Esophagus squamous epithelium (tissue), 5 donors: ENCODE results near the gene FGF5. TPM values are rescaled to one million over a fixed set of nuclear protein-coding genes. Genes with fewer than 3 reads are reported as not detected.

Experiments
- DNase-seq: peaks from one replicate; lab custom pipeline; 2025; lab: John Stamatoyannopoulos, UW
- H3K27ac ChIP-seq, 4 donors: fragments of 200-600 bp; sonication (generic); one replicate each; pipeline ENCODE4 v1.5.1; 2016 to 2019; ENCODE audit warnings: mild to moderate bottlenecking in 1 of 4
- H3K27me3 ChIP-seq, 4 donors: fragments of 200-600 bp; sonication (generic); 1 replicate in 3 of 4; 2 replicates in 1 of 4; pipeline versions ENCODE4 v1.5.1 to v1.6.0; 2017 to 2021; ENCODE audit warnings: antibody characterized with exemption in 1 of 4
- H3K36me3 ChIP-seq, 3 donors: fragments of 200-600 bp; sonication (generic); one replicate each; pipeline ENCODE4 v1.5.1; 2016 to 2019
- H3K4me1 ChIP-seq, 3 donors: fragments of 200-600 bp; sonication (generic); one replicate each; pipeline ENCODE4 v1.5.1; 2017 to 2019
- H3K4me3 ChIP-seq, 4 donors: fragments of 200-600 bp; sonication (generic); 1 replicate in 3 of 4; 2 replicates in 1 of 4; pipeline ENCODE4 v1.5.1; 2016 to 2019; ENCODE audit warnings: mild to moderate bottlenecking in 2 of 4, moderate library complexity in 1 of 4
- H3K9me3 ChIP-seq, 3 donors: fragments of 200-600 bp; sonication (generic); one replicate each; pipeline ENCODE4 v1.5.1; 2016 to 2019
- POLR2A ChIP-seq, 4 donors: fragments of 450-650 bp; IDR thresholded peaks; one replicate each; pipeline ENCODE4 v1.6.1; 2017; ENCODE audit warnings: antibody characterized with exemption in 4 of 4, mild to moderate bottlenecking in 4 of 4, moderate library complexity in 3 of 4
- WGBS, 2 donors: methylation state at CpG; one replicate each; pipeline ENCODE4 v1.1.5; 2018; 5-methylcytosine and 5-hydroxymethylcytosine counted together
- intact Hi-C: fragments of 100-400 bp; cut with DNase I; formaldehyde crosslinking; loops from one replicate; pipeline ENCODE4 v1.15.0; 2022
- total RNA-seq, 4 donors: library from RNA; depleted of rRNA; stranded (reverse); fragments of >200 nt; gene quantifications; one replicate each; pipeline ENCODE4 v1.1.0, GENCODE V29; 2016
- TF ChIP-seq, protein P1 (sequence below), 6 experiments: fragments of 450-650 bp in 4 of 6; fragments of 200-600 bp in 2 of 6; sonication (generic) in 2 of 6; IDR thresholded peaks; one replicate each; pipeline ENCODE4 v1.5.1; 2016 to 2019; ENCODE audit warnings: antibody characterized with exemption in 6 of 6, mild to moderate bottlenecking in 4 of 6, moderate library complexity in 4 of 6
- donor health status: DM: yes; HTN: yes; CAD: no.

The FGF5 gene
- total RNA-seq, 4 donors from 2014 or later, result not detected

DNA sequence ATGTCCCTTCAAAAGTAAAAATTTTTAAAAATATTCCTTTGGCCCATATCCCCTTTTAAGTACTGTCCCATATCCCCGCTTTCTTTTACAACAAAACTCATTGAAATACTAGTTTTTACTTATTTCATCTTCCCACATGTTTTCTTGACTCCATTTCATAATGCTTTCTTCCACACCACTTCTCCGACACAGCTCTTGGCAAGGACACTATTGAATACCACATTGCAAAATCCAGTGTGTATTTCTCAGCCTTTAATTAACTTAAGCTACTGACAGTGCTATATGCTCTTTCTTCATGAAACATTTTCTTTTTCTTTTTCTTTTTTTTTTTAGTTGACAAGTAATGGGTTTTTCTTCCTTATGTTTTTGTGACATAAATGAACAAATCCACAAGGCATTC lies 40.4 kb upstream of the FGF5 start:
- no peak overlapping the region for H3K4me3 ChIP-seq
- WGBS, 2 donors, result 38 to 84% methylated on average over 2 of the region's 2 CpGs
- intact Hi-C loops, result no loop called here
- TF ChIP-seq, protein P1, sequence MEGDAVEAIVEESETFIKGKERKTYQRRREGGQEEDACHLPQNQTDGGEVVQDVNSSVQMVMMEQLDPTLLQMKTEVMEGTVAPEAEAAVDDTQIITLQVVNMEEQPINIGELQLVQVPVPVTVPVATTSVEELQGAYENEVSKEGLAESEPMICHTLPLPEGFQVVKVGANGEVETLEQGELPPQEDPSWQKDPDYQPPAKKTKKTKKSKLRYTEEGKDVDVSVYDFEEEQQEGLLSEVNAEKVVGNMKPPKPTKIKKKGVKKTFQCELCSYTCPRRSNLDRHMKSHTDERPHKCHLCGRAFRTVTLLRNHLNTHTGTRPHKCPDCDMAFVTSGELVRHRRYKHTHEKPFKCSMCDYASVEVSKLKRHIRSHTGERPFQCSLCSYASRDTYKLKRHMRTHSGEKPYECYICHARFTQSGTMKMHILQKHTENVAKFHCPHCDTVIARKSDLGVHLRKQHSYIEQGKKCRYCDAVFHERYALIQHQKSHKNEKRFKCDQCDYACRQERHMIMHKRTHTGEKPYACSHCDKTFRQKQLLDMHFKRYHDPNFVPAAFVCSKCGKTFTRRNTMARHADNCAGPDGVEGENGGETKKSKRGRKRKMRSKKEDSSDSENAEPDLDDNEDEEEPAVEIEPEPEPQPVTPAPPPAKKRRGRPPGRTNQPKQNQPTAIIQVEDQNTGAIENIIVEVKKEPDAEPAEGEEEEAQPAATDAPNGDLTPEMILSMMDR (IDR thresholded peaks at IDR 0.05), result no peak
- no peak for TF ChIP-seq POLR2A (IDR thresholded peaks at IDR 0.05)
- H3K27ac ChIP-seq, result no peak overlapping the region
- DNase-seq, result no peak
- H3K27me3 ChIP-seq, result peaks cover 0 to 23% (median 0%) of the 10 kb centered on the region in 4 donors
- H3K36me3 ChIP-seq, result no peaks in the 10 kb centered on the region
- H3K9me3 ChIP-seq, result no peaks in the 10 kb centered on the region
- no peaks in the 10 kb centered on the region for H3K4me1 ChIP-seq

DNA sequence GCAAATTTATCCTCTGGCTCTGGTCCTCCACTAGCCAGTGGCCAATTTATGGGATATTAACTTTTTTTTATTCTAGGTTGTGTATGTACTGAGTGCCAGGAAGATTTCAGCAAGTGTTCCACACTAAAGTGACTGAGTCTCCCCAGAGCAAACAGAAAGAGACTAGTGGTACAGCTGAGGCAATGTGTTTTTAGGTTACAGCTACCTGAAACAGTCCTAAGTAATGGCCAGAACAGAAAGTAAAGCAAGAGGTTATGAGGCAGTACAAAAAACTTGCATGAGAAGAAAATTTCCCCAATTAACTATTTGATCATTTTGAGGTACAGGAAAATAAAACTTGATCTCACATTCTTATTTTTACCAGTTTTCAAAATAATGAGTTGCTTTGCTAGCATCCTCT lies 38.0 kb upstream of the FGF5 start:
- no peak for DNase-seq
- Histone ChIP-seq H3K4me3 (no peak overlapping the region), H3K4me1 (no peaks in the 10 kb centered on the region), H3K27ac (no peak overlapping the region), H3K9me3 (no peaks in the 10 kb centered on the region), H3K36me3 (no peaks in the 10 kb centered on the region), H3K27me3 (peaks cover 0 to 27% (median 0%) of the 10 kb centered on the region in 4 donors)
- TF ChIP-seq, protein P1 (IDR thresholded peaks at IDR 0.05), result no peak
- TF ChIP-seq POLR2A (IDR thresholded peaks at IDR 0.05), result no peak
- intact Hi-C loops, result no loop called here

DNA sequence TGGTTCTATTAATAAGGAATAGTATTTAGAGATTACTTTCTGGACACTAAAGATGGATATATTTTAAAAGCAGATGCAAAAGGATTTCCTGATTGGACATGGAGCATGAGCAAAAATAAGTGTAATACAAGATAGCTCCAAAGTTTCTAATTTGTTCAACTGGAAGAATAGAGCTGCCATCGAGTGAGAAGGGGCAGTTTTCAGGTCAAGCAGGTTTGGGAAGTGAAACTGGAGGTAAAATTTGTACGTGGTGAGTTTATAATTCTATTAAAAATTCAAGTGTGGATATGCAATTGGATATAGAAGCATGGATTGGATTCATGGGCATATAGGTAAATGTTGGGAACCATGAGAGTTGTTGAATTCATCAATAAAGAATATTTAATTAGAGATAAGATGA lies 37.3 kb upstream of the FGF5 start:
- 41 to 49% methylated on average over 2 of the region's 2 CpGs for WGBS, 2 donors
- no peak for DNase-seq
- H3K36me3 ChIP-seq, result no peaks in the 10 kb centered on the region
- H3K4me1 ChIP-seq, result no peaks in the 10 kb centered on the region
- no peaks in the 10 kb centered on the region for H3K9me3 ChIP-seq
- TF ChIP-seq POLR2A (IDR thresholded peaks at IDR 0.05), result no peak
- TF ChIP-seq, protein P1 (IDR thresholded peaks at IDR 0.05), result no peak
- no peak overlapping the region for H3K27ac ChIP-seq
- intact Hi-C loops, result no loop called here
- no peak overlapping the region for H3K4me3 ChIP-seq
- H3K27me3 ChIP-seq, result peaks cover 0 to 28% (median 0%) of the 10 kb centered on the region in 4 donors

DNA sequence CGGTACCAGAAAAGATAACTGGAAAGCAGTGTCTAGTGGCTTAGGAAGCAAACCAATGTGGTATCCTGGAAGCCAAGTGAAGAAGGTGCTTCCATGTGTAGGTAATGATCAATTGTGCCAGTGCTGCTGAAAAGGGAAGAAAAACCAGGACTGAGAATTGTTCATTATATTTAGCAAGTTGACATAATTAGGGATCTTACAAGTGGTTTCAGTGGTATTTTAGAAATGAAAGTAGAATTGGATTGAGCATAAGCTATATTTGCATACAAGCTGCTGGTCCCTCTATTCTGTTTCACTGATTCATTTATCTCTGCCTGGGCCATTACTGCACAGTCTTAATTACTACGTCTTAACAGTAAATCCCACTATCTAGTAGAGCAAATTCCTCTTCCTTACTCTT lies 36.9 kb upstream of the FGF5 start:
- Histone ChIP-seq H3K27ac (no peak overlapping the region), H3K4me1 (no peaks in the 10 kb centered on the region), H3K4me3 (no peak overlapping the region), H3K9me3 (no peaks in the 10 kb centered on the region), H3K36me3 (no peaks in the 10 kb centered on the region), H3K27me3 (peaks cover 0 to 27% (median 0%) of the 10 kb centered on the region in 4 donors)
- no peak for DNase-seq
- no peak for TF ChIP-seq POLR2A (IDR thresholded peaks at IDR 0.05)
- TF ChIP-seq, protein P1 (IDR thresholded peaks at IDR 0.05), result no peak
- intact Hi-C loops, result no loop called here
- 62 to 81% methylated on average over 2 of the region's 2 CpGs for WGBS, 2 donors

DNA sequence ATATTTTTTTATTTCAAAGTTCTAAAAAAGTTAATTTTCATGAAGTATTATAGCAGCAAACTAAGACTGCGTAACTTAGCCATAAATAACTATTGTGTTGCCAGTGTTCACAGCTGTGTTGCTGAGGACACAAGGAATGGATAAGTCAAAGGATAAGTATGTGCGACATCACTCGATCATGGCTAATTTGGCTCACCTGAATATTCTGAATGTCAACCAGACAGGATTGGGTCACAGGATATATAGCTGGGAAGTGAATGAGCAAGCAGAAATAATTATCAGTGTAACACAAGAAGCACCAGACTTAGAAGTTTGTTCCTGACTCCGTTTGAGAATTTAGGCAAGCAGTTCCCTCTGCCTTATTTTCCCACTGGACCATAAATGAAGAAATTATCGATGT lies 35.3 kb upstream of the FGF5 start:
- H3K9me3 ChIP-seq, result no peaks in the 10 kb centered on the region
- intact Hi-C loops, result no loop called here
- H3K4me1 ChIP-seq, result no peaks in the 10 kb centered on the region
- no peaks in the 10 kb centered on the region for H3K36me3 ChIP-seq
- TF ChIP-seq POLR2A (IDR thresholded peaks at IDR 0.05), result no peak
- TF ChIP-seq, protein P1 (IDR thresholded peaks at IDR 0.05), result no peak
- peaks cover 0 to 26% (median 0%) of the 10 kb centered on the region in 4 donors for H3K27me3 ChIP-seq
- 86 to 88% methylated on average over 5 of the region's 5 CpGs for WGBS, 2 donors
- no peak for DNase-seq
- H3K27ac ChIP-seq, result no peak overlapping the region
- H3K4me3 ChIP-seq, result no peak overlapping the region
